Body of pancreas (tissue), 4 donors: ENCODE results near the gene CLEC1B. TPM values are rescaled to one million over a fixed set of nuclear protein-coding genes. Genes with fewer than 3 reads are reported as not detected.

Experiments
- ATAC-seq: fragments of 150-250 bp; one replicate; pipeline ENCODE4 v1.9.1; 2016
- DNase-seq, 4 donors: peaks; one replicate each; pipeline ENCODE4 v3.0.0-alpha.2; 2019
- H3K27ac ChIP-seq, 4 donors: fragments of 200-600 bp; sonication (generic); 1 replicate in 3 of 4; 2 replicates in 1 of 4; pipeline versions ENCODE4 v1.5.1 to v1.6.1; 2016 to 2019; ENCODE audit warnings: mild to moderate bottlenecking in 1 of 4, mixed read lengths in 1 of 4, moderate library complexity in 1 of 4
- H3K27me3 ChIP-seq, 2 donors: fragments of 200-600 bp; sonication (generic); one replicate each; pipeline ENCODE4 v1.6.0; 2016; ENCODE audit warnings: mild to moderate bottlenecking in 1 of 2
- H3K36me3 ChIP-seq, 2 donors: fragments of 200-600 bp; sonication (generic); replicated peaks in 1 of 2; 2 replicates each; pipeline ENCODE4 v1.5.1; 2016; ENCODE audit warnings: low read depth in 2 of 2; ENCODE audit not compliant: insufficient read depth in 1 of 2
- H3K4me1 ChIP-seq: fragments of 200-600 bp; sonication (generic); one replicate; pipeline ENCODE4 v1.6.0; 2016
- H3K4me3 ChIP-seq, 2 donors: fragments of 200-600 bp; sonication (generic); 1 replicate in 1 of 2; 2 replicates in 1 of 2; pipeline ENCODE4 v1.5.1; 2016 to 2019
- H3K9me3 ChIP-seq, 3 donors: fragments of 200-600 bp; sonication (generic); 1 replicate in 2 of 3; 2 replicates in 1 of 3; pipeline ENCODE4 v1.5.1; 2016
- CTCF ChIP-seq, 7 experiments: fragments of 450-650 bp in 4 of 7; fragments of 200-600 bp in 3 of 7; sonication (generic) in 3 of 7; IDR thresholded peaks; one replicate each; pipeline ENCODE4 v1.5.1; 2016 to 2019; ENCODE audit warnings: antibody characterized with exemption in 7 of 7
- POLR2A ChIP-seq, 3 donors: fragments of 450-650 bp; IDR thresholded peaks; one replicate each; pipeline ENCODE4 v1.6.1; 2016; ENCODE audit warnings: antibody characterized with exemption in 3 of 3, mild to moderate bottlenecking in 2 of 3
- WGBS, 2 donors: methylation state at CpG; one replicate each; pipeline ENCODE4 v1.1.5; 2017; 5-methylcytosine and 5-hydroxymethylcytosine counted together
- intact Hi-C: fragments of 100-400 bp; cut with DNase I; formaldehyde crosslinking; loops from one replicate; pipeline ENCODE4 v1.15.1; 2023
- total RNA-seq, 2 donors: library from RNA; depleted of rRNA; stranded (reverse); fragments of >200 nt; gene quantifications; one replicate each; pipeline ENCODE4 v1.1.0, GENCODE V29; 2016

The CLEC1B gene
- total RNA-seq, 2 donors from 2014 or later, result not detected

DNA sequence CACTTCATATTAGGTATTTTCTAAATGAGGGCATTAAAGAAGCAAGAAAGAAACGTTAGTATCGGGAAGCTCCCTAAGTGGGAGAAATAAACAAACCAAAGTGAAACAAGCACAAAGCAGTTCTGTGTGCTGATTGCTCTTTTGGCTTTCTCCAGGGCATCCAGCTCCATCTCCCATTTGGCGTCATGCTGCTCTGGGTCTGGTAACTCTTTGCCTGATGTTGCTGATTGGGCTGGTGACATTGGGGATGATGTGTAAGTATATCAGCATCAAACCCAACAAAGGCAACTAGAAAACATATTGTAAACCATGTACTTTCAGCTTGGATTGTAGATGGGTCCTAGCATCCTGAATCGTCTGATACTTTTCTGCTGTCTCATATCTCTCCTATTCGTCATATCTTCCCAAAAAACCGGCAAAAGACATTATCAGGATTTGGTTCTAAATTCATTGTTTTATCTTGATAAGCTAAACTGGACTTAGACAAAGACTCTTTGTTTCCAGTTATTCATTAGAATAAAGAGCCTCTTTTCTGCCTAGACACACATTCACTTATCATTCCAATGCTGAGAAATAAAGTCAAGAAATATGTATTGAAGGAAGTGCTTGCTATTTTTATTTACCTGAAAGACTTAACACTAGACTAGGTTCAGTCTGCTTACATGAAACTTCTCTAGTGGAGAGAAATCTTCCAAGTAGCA, 13.9 kb upstream of the CLEC1B start:
- no peaks in the 10 kb centered on the region for H3K36me3 ChIP-seq
- no peak for DNase-seq
- H3K9me3 ChIP-seq, result no peaks in the 10 kb centered on the region
- WGBS, 2 donors, result 35 to 36% methylated on average over 6 of the region's 6 CpGs
- ATAC-seq, result no peak
- intact Hi-C loops, result no loop called here
- TF ChIP-seq POLR2A (IDR thresholded peaks at IDR 0.05), result no peak
- no peak for TF ChIP-seq CTCF (IDR thresholded peaks at IDR 0.05)
- H3K27me3 ChIP-seq, result no peaks in the 10 kb centered on the region
- no peak overlapping the region for H3K27ac ChIP-seq
- no peak overlapping the region for H3K4me3 ChIP-seq
- no peaks in the 10 kb centered on the region for H3K4me1 ChIP-seq

- WGBS, 2 donors, result 50 to 56% methylated on average over 4 of the region's 4 CpGs
- Histone ChIP-seq H3K36me3 (no peaks in the 10 kb centered on the region), H3K4me3 (no peak overlapping the region), H3K27me3 (no peaks in the 10 kb centered on the region), H3K27ac (no peak overlapping the region), H3K9me3 (no peaks in the 10 kb centered on the region), H3K4me1 (no peaks in the 10 kb centered on the region)
- ATAC-seq (no peak), DNase-seq (no peak)
- intact Hi-C loops, result no loop called here
- TF ChIP-seq CTCF (IDR thresholded peaks at IDR 0.05) (no peak), POLR2A (IDR thresholded peaks at IDR 0.05) (no peak)
Measured at GRCh38 chr12:10001171-10001776, 2.4 kb upstream of the CLEC1B start.

GRCh38 chr12:9992296-9992695, 6.6 kb downstream of the CLEC1B start:
- no peak for ATAC-seq

DNA sequence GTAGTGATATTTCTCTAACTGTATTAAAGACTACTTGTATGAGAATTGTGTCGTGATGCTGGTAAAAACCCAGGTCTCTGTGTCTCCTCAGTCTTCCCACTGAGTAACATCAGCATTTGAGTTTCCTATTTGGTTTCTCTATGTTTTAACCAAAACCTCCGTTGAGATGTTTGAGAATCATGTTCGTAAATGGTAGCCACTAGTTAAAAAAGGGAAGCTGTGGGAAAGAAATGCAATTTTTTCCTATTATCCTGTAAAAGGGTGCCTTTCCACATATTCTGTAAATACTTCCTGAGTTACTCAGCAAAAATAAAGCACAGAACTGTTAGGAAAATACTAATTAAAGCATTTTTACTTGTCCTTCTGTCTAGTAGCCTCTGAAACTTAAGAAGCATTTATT, 7.0 kb downstream of the CLEC1B start:
- no peak for ATAC-seq
- no peaks in the 10 kb centered on the region for H3K4me1 ChIP-seq
- H3K36me3 ChIP-seq, result no peaks in the 10 kb centered on the region
- TF ChIP-seq CTCF (IDR thresholded peaks at IDR 0.05) (no peak), POLR2A (IDR thresholded peaks at IDR 0.05) (no peak)
- no peak overlapping the region for H3K4me3 ChIP-seq
- no peaks in the 10 kb centered on the region for H3K9me3 ChIP-seq
- intact Hi-C loops, result no loop called here
- H3K27me3 ChIP-seq, result no peaks in the 10 kb centered on the region
- 39 to 57% methylated on average over 3 of the region's 3 CpGs for WGBS, 2 donors
- no peak overlapping the region for H3K27ac ChIP-seq
- no peak for DNase-seq

More at GRCh38 chr12:9992296-9992695, 6.6 kb downstream of the CLEC1B start:
- H3K4me1 ChIP-seq, result no peaks in the 10 kb centered on the region
- H3K9me3 ChIP-seq, result no peaks in the 10 kb centered on the region
- H3K36me3 ChIP-seq, result no peaks in the 10 kb centered on the region
- no peak for DNase-seq
- H3K27ac ChIP-seq, result no peak overlapping the region
- intact Hi-C loops, result no loop called here
- H3K27me3 ChIP-seq, result no peaks in the 10 kb centered on the region
- no peak overlapping the region for H3K4me3 ChIP-seq
- TF ChIP-seq POLR2A (IDR thresholded peaks at IDR 0.05), result no peak
- no peak for TF ChIP-seq CTCF (IDR thresholded peaks at IDR 0.05)
- 59 to 71% methylated on average over 4 of the region's 4 CpGs for WGBS, 2 donors

- no peak overlapping the region for H3K27ac ChIP-seq
- no peak for ATAC-seq
- H3K36me3 ChIP-seq, result no peaks in the 10 kb centered on the region
- 47 to 59% methylated on average over 3 of the region's 3 CpGs for whole genome bisulfite sequencing, 2 donors
- DNase-seq, result no peak
- H3K27me3 ChIP-seq, result no peaks in the 10 kb centered on the region
- no peak overlapping the region for H3K4me3 ChIP-seq
- no peaks in the 10 kb centered on the region for H3K4me1 ChIP-seq
- intact Hi-C loops, result no loop called here
- TF ChIP-seq POLR2A (IDR thresholded peaks at IDR 0.05), result no peak
- TF ChIP-seq CTCF (IDR thresholded peaks at IDR 0.05), result no peak
- H3K9me3 ChIP-seq, result peaks cover 0 to 7% (median 0%) of the 10 kb centered on the region in 3 donors
Measured at GRCh38 chr12:9980126-9980525, 18.8 kb downstream of the CLEC1B start.
